Measurements from ENCODE around the gene NCAN.
"Not testable (repeated sequence)": the region's sequence is repeated elsewhere in the genome, so short reads cannot be mapped to it uniquely, and the experiment has no call there.

NCAN gene

DNA sequence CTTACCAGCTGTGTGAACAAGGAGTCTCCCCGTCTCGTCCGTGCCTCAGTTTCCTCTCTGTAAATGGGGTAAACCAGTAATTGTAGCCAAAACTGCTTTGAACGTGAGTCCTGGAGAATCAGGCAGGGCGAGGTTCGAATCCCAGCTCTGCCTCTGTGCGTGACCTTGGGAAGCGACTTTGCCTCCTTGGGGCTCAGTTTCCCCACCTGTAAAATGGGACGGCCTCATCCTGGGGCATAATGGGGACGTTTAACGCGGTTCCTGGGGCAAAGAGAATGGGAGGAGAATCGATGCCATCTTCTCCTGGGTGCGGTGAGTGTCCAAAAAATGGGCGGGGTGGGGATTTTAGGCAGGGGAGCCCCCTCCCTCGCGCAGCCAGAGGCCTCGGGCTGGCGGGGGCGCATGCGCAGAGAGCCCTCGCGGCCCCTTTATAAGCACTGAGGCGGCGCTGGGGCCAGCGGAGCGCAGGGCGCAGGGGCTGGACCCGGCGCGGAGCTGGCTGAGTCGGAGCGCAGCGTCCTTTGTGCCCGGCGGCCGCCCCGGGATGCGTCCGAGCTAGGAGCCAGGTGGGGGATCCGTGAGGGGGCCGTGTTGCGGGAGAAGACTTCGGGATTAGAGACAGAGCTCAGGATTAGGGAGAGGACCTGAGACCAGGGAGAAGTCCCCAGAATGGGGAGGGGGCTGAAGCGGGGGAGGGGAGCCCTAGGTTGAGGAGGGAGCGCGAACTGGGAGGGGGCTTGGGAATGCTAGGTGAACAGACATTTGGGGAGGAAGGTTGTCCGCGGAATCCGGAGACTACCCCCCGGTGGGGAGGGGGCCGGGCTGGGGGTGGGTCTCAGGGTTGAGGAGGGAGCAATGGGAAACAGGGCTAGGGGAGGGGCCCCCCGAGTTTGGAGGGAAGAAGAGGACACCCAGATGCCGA, at the start of gene NCAN:
NCAN (plus strand) TSS at position 460 of the 922 bp plus-strand sequence. CDS start 4,996 bp downstream, outside the sequence.
- intact Hi-C loops (cut with micrococcal nuclease), result no loop called here
- Mint-ChIP-seq H3K27me3 (peaks cover 62% of the 10 kb centered on the region), H3K9me3 (no peaks in the 10 kb centered on the region), H3K36me3 (ENCODE audit: low read depth) (no peaks in the 10 kb centered on the region), H3K4me3 (no peak within 1 kb of the TSS), H3K4me1 (ENCODE audit: low read depth) (peaks cover 12% of the 10 kb centered on the region), H3K27ac (no peak within 1 kb of the TSS)

- no peaks in the 10 kb centered on the region for H3K9me3 Mint-ChIP-seq
- peaks cover 14% of the 10 kb centered on the region for H3K36me3 Mint-ChIP-seq (ENCODE audit: low read depth)
- intact Hi-C loops (cut with micrococcal nuclease), result no loop called here
- no peaks in the 10 kb centered on the region for H3K27me3 Mint-ChIP-seq
- no peak overlapping the region for H3K4me3 Mint-ChIP-seq
- H3K27ac Mint-ChIP-seq, result no peak overlapping the region
- no peaks in the 10 kb centered on the region for H3K4me1 Mint-ChIP-seq (ENCODE audit: low read depth)
Observed at GRCh38 chr19:19162495-19162894, 49.3 kb upstream of the NCAN start.

DNA sequence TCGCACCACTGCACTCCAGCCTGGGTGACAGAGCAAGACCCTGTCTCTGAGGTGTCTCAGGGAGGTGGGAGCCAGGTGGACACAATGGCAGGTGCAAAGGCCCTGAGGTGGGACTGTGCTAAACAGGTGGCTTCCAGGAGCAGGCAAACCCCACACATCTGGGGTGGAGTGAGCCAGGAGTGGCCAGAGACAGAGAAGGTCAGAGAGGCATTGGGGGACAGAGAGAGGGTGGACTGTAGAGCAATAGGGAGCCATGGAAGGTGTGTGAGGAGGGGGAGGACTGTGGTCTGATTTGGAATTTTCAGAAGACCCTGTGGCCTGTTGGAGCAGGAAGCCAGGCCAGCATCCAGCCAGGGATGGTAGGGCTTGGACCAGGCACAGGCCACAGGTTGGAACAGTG, 46.4 kb upstream of the NCAN start:
- Mint-ChIP-seq H3K27ac (no peak overlapping the region), H3K4me1 (ENCODE audit: low read depth) (peaks cover 9% of the 10 kb centered on the region), H3K27me3 (peaks cover 8% of the 10 kb centered on the region), H3K36me3 (ENCODE audit: low read depth) (peaks cover 6% of the 10 kb centered on the region), H3K4me3 (no peak overlapping the region), H3K9me3 (no peaks in the 10 kb centered on the region)
- intact Hi-C loops (cut with micrococcal nuclease), result no loop called here

DNA sequence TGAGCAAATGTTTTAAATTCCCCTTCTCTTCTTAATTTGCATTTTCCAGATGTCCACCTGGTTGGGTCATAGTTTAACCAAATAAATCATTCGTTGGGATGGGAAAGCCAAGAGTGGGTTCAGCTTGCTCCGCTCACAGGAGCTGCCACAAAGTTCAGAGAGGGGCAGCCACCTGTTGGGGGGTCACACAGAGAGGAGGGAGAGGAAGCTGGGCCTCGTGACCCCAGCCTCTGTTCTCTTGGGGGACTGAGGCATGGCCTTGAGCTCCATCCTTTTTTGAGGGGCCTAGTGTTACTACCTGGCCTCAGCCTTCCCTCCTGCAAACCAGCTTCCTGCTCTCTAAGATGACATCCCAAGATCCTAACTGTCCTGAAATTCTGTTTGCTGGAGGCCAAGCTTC, 44.1 kb upstream of the NCAN start:
- H3K4me3 Mint-ChIP-seq, result no peak overlapping the region
- H3K27ac Mint-ChIP-seq, result no peak overlapping the region
- intact Hi-C loops (cut with micrococcal nuclease), result no loop called here
- peaks cover 28% of the 10 kb centered on the region for H3K36me3 Mint-ChIP-seq (ENCODE audit: low read depth)
- no peaks in the 10 kb centered on the region for H3K9me3 Mint-ChIP-seq
- H3K27me3 Mint-ChIP-seq, result peaks cover 23% of the 10 kb centered on the region
- H3K4me1 Mint-ChIP-seq (ENCODE audit: low read depth), result peaks cover 23% of the 10 kb centered on the region

GRCh38 chr19:19169236-19170052, 42.3 kb upstream of the NCAN start:
- Mint-ChIP-seq H3K4me3 (peak overlapping the region; percentile 52), H3K36me3 (ENCODE audit: low read depth) (peaks cover 35% of the 10 kb centered on the region), H3K9me3 (no peaks in the 10 kb centered on the region), H3K27ac (no peak overlapping the region), H3K27me3 (peaks cover 23% of the 10 kb centered on the region), H3K4me1 (ENCODE audit: low read depth) (peaks cover 27% of the 10 kb centered on the region)
- intact Hi-C loops (cut with micrococcal nuclease), result no loop called here

DNA sequence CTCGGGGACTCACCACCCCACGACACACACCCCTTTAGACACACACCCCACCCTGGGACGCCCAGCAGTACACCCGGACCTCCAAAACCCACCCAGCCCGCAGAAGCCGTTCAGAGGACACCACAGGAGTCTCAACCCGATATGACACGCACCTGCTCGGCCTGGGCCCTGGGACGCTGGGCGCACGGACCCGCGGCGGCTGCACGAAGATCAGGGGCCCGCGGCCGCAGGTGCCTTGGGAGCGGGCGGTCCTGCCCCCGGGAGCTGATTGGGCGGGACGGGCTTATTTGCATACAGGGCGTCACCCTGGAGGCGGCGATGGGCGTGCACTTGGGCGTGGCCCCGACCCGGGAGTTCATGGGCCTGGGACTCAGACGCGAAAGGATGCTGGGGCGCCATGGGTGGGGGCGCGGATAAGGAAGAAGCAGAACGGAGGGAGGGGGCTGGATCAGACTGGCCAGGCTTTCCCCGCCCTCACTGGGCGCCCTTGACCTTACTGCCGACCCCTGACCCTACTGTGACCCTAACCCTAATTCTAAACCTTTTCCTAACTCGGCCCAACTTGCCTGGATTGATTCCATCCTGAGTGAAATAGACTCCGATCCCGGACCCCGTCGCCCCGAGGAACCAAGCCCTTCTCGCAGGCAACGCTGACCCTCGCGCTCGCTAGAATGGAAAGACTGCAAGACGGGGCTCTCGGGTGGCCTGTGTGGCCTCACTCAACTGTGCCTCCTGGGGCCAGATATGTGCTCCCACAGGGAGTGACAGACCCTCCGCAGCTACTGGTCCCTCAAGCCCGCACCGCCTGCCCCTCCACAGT, 41.5 kb upstream of the NCAN start, which contains the start of gene MEF2B:
MEF2B (minus strand) TSS at position 211 of the 820 bp plus-strand sequence. CDS start 19,528 bp downstream, outside the sequence.
- Mint-ChIP-seq H3K27ac (no peak within 1 kb of the TSS), H3K4me3 (peak within 1 kb of the TSS; percentile 52), H3K27me3 (peaks cover 23% of the 10 kb centered on the region), H3K4me1 (ENCODE audit: low read depth) (peaks cover 27% of the 10 kb centered on the region), H3K9me3 (no peaks in the 10 kb centered on the region), H3K36me3 (ENCODE audit: low read depth) (peaks cover 35% of the 10 kb centered on the region)
- intact Hi-C loops (cut with micrococcal nuclease), result no loop called here

DNA sequence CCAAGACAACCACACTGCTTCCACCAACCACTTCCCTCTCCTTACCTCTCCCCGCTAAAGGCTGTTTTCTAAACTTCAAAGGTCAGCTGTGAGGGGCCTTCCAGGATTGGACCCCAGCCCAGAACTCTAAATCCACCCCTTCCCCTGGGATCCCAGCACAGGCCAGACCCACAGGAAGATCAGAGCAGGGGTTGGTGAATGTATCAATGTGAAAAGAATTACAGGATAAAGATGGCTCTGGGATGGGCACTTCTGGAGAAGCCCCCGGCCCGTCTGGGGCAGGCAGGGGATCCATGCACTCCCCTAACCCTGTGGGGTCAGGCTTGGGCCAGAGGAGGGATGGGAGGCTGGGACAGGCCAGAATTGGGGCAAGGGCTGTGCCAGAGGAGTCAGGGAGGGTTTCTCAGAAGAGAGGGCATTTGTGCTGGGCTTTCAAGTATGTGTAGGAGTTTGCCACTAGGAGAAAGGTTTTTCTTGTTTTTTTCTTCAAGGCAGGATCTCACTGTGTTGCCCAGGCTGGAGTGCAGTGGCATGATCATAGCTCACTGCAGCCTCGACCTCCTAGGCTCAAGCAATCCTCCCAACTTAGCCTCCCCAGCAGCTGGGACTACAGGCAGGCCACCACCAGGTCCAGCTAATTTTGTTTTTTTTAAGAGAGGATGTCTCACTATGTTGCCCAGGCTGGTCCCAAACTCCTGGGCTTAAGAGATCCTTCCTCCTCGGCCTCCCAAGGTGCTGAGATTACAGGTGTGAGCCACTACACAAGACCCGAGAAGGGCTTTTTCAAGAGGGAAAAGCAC, 40.7 kb upstream of the NCAN start:
- H3K4me1 Mint-ChIP-seq (ENCODE audit: low read depth), result peaks cover 27% of the 10 kb centered on the region
- peaks cover 23% of the 10 kb centered on the region for H3K27me3 Mint-ChIP-seq
- intact Hi-C loops (cut with micrococcal nuclease), result no loop called here
- H3K27ac Mint-ChIP-seq, result no peak overlapping the region
- H3K4me3 Mint-ChIP-seq, result no peak overlapping the region
- H3K36me3 Mint-ChIP-seq (ENCODE audit: low read depth), result peaks cover 43% of the 10 kb centered on the region
- H3K9me3 Mint-ChIP-seq, result no peaks in the 10 kb centered on the region

- intact Hi-C loops (cut with micrococcal nuclease), result no loop called here
- no peak overlapping the region for H3K4me3 Mint-ChIP-seq
Observed at GRCh38 chr19:19171821-19172532, 39.8 kb upstream of the NCAN start.

DNA sequence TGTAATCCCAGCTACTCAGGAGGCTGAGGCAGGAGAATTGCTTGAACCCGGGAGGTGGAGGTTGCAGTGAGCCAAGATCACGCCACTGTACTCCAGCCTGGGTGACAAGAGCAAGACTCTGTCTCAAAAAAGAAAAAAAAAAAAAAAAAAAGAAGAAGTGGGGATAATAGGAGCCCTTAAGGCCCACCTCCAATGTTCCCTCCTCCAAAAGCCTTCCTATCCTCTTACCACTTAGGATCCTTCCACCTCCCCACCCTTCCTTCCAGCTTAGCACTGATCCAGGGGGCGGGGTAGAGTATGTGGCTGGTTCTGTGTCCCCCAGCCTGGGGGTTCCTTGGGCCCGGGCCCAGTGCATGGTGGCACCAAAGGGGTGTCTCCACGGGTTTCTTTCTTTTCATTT, 38.5 kb upstream of the NCAN start:
- H3K36me3 Mint-ChIP-seq (ENCODE audit: low read depth), result peaks cover 64% of the 10 kb centered on the region
- H3K9me3 Mint-ChIP-seq; H3K27ac Mint-ChIP-seq; intact Hi-C loops (cut with micrococcal nuclease); H3K4me3 Mint-ChIP-seq: not testable (repeated sequence)
- H3K27me3 Mint-ChIP-seq, result peaks cover 23% of the 10 kb centered on the region
- peaks cover 27% of the 10 kb centered on the region for H3K4me1 Mint-ChIP-seq (ENCODE audit: low read depth)

More at GRCh38 chr19:19171821-19172532, 39.8 kb upstream of the NCAN start:
- peaks cover 52% of the 10 kb centered on the region for H3K36me3 Mint-ChIP-seq (ENCODE audit: low read depth)
- no peak overlapping the region for H3K27ac Mint-ChIP-seq
- H3K9me3 Mint-ChIP-seq, result no peaks in the 10 kb centered on the region
- peaks cover 27% of the 10 kb centered on the region for H3K4me1 Mint-ChIP-seq (ENCODE audit: low read depth)
- peaks cover 23% of the 10 kb centered on the region for H3K27me3 Mint-ChIP-seq

GRCh38 chr19:19176950-19177349, 34.8 kb upstream of the NCAN start:
- peaks cover 86% of the 10 kb centered on the region for H3K36me3 Mint-ChIP-seq (ENCODE audit: low read depth)
- peaks cover under 1% of the 10 kb centered on the region for H3K27me3 Mint-ChIP-seq
- intact Hi-C loops (cut with micrococcal nuclease), result no loop called here
- H3K4me1 Mint-ChIP-seq (ENCODE audit: low read depth), result peaks cover 10% of the 10 kb centered on the region
- H3K9me3 Mint-ChIP-seq, result no peaks in the 10 kb centered on the region
- no peak overlapping the region for H3K27ac Mint-ChIP-seq
- H3K4me3 Mint-ChIP-seq, result no peak overlapping the region

- H3K27ac Mint-ChIP-seq, result no peak overlapping the region
- no peaks in the 10 kb centered on the region for H3K27me3 Mint-ChIP-seq
- H3K9me3 Mint-ChIP-seq, result no peaks in the 10 kb centered on the region
- peaks cover 95% of the 10 kb centered on the region for H3K36me3 Mint-ChIP-seq (ENCODE audit: low read depth)
- intact Hi-C loops (cut with micrococcal nuclease), result no loop called here
- no peaks in the 10 kb centered on the region for H3K4me1 Mint-ChIP-seq (ENCODE audit: low read depth)
- H3K4me3 Mint-ChIP-seq, result no peak overlapping the region
Observed at GRCh38 chr19:19179548-19180441, 32.0 kb upstream of the NCAN start.
